Stimulated activated naive B cell treated with anti-CD40 and anti-IgM and Interleukin-4, amounts not matched to agents 10 μg/mL and 1 μg/mL and 100 μg/mL, for 72 hours (primary cell): ENCODE results near the gene SDR42E1.
"Not testable (repeated sequence)": the region's sequence is repeated elsewhere in the genome, so short reads cannot be mapped to it uniquely, and the experiment has no call there.

Experiments used
- ATAC-seq, 2 donors: fragments of 150-1000 bp; cut with Tn5 transposase; replicated peaks; 2 replicates each; pipeline ENCODE4 v1.10.0; 2021; ENCODE audit warnings: moderate library complexity in 1 of 2
- DNase-seq: peaks from one replicate; pipeline ENCODE4 v3.0.0; 2021
- H3K27ac Mint-ChIP-seq: one replicate; pipeline ENCODE4 v1.8.0; 2022; ENCODE audit warnings: mild to moderate bottlenecking, mixed read lengths
- H3K27me3 Mint-ChIP-seq, 2 donors: one replicate each; pipeline ENCODE4 v1.8.0; 2022; ENCODE audit warnings: mixed read lengths in 2 of 2
- H3K36me3 Mint-ChIP-seq, 2 donors: one replicate each; pipeline ENCODE4 v1.8.0; 2022; ENCODE audit warnings: mixed read lengths in 2 of 2, mild to moderate bottlenecking in 1 of 2
- H3K4me1 Mint-ChIP-seq, 2 donors: one replicate each; pipeline ENCODE4 v1.8.0; 2022; ENCODE audit warnings: mixed read lengths in 2 of 2, mild to moderate bottlenecking in 1 of 2
- H3K4me3 Mint-ChIP-seq, 2 donors: one replicate each; pipeline ENCODE4 v1.8.0; 2022; ENCODE audit warnings: mild to moderate bottlenecking in 2 of 2, mixed read lengths in 2 of 2, moderate library complexity in 1 of 2
- H3K9me3 Mint-ChIP-seq, 2 donors: one replicate each; pipeline ENCODE4 v1.8.0; 2022; ENCODE audit warnings: mixed read lengths in 2 of 2, mild to moderate bottlenecking in 1 of 2

The SDR42E1 gene

GRCh38 chr16:82005027-82005830 lies 6.0 kb downstream of the SDR42E1 start:
- Mint-ChIP-seq H3K27ac (no peak overlapping the region), H3K36me3 (peaks cover 51 to 55% of the 10 kb centered on the region in 2 donors), H3K4me3 (no peak overlapping the region), H3K27me3 (no peaks in the 10 kb centered on the region), H3K9me3 (peaks cover 7 to 10% of the 10 kb centered on the region in 2 donors), H3K4me1 (peaks cover 0 to 2% of the 10 kb centered on the region in 2 donors)
- no peak for DNase-seq
- no peak for ATAC-seq

GRCh38 chr16:82004601-82005000 lies 6.7 kb downstream of the SDR42E1 start:
- DNase-seq (no peak), ATAC-seq (no peak)
- Mint-ChIP-seq H3K27me3 (no peaks in the 10 kb centered on the region), H3K4me3 (no peak overlapping the region), H3K4me1 (peaks cover 0 to 2% of the 10 kb centered on the region in 2 donors), H3K36me3 (peaks cover 50 to 59% of the 10 kb centered on the region in 2 donors), H3K9me3 (peaks cover 7 to 9% of the 10 kb centered on the region in 2 donors), H3K27ac (no peak overlapping the region)

GRCh38 chr16:82002831-82003230 lies 8.4 kb downstream of the SDR42E1 start:
- Mint-ChIP-seq H3K36me3 (peaks cover 41 to 55% of the 10 kb centered on the region in 2 donors), H3K27ac (no peak overlapping the region), H3K9me3 (peaks cover under 1% of the 10 kb centered on the region in 2 donors), H3K27me3 (no peaks in the 10 kb centered on the region), H3K4me3 (no peak overlapping the region), H3K4me1 (peaks cover 0 to 2% of the 10 kb centered on the region in 2 donors)
- DNase-seq (no peak), ATAC-seq (no peak)

- H3K4me1 Mint-ChIP-seq, result peaks cover 0 to 2% of the 10 kb centered on the region in 2 donors
- H3K27ac Mint-ChIP-seq, result no peak overlapping the region
- H3K9me3 Mint-ChIP-seq, result no peaks in the 10 kb centered on the region
- H3K27me3 Mint-ChIP-seq, result no peaks in the 10 kb centered on the region
- no peak overlapping the region for H3K4me3 Mint-ChIP-seq
- DNase-seq (no peak), ATAC-seq (no peak)
- peaks cover 29 to 43% of the 10 kb centered on the region in 2 donors for H3K36me3 Mint-ChIP-seq
Measured at GRCh38 chr16:81997738-81998137, 13.5 kb downstream of the SDR42E1 start.

GRCh38 chr16:81996664-81997509 lies 14.4 kb downstream of the SDR42E1 start:
- DNase-seq, result no peak
- peaks cover 24 to 38% of the 10 kb centered on the region in 2 donors for H3K36me3 Mint-ChIP-seq
- ATAC-seq, result no peak
- no peaks in the 10 kb centered on the region for H3K27me3 Mint-ChIP-seq
- peaks cover 0 to 2% of the 10 kb centered on the region in 2 donors for H3K4me1 Mint-ChIP-seq
- no peak overlapping the region for H3K4me3 Mint-ChIP-seq
- no peaks in the 10 kb centered on the region for H3K9me3 Mint-ChIP-seq
- no peak overlapping the region for H3K27ac Mint-ChIP-seq

- H3K4me1 Mint-ChIP-seq, result no peaks in the 10 kb centered on the region
- H3K27ac Mint-ChIP-seq, result no peak overlapping the region
- H3K36me3 Mint-ChIP-seq, result peaks cover 16 to 33% of the 10 kb centered on the region in 2 donors
- ATAC-seq (no peak), DNase-seq (no peak)
- H3K27me3 Mint-ChIP-seq, result no peaks in the 10 kb centered on the region
- no peak overlapping the region for H3K4me3 Mint-ChIP-seq
- no peaks in the 10 kb centered on the region for H3K9me3 Mint-ChIP-seq
Measured at GRCh38 chr16:81995651-81996050, 15.6 kb downstream of the SDR42E1 start.

GRCh38 chr16:81994485-81994884 lies 16.8 kb downstream of the SDR42E1 start:
- H3K27me3 Mint-ChIP-seq, result no peaks in the 10 kb centered on the region
- peak in 1 of 2 donors; percentile 53 for ATAC-seq

GRCh38 chr16:81992859-81993258 lies 18.4 kb downstream of the SDR42E1 start:
- Mint-ChIP-seq H3K4me1 (no peaks in the 10 kb centered on the region), H3K4me3 (no peak overlapping the region), H3K36me3 (peaks cover 6 to 14% of the 10 kb centered on the region in 2 donors), H3K27me3 (no peaks in the 10 kb centered on the region), H3K27ac (no peak overlapping the region), H3K9me3 (no peaks in the 10 kb centered on the region)
- ATAC-seq (no peak), DNase-seq (no peak)

More at GRCh38 chr16:81994485-81994884, 16.8 kb downstream of the SDR42E1 start:
- peaks cover 13 to 27% of the 10 kb centered on the region in 2 donors for H3K36me3 Mint-ChIP-seq
- H3K9me3 Mint-ChIP-seq, result no peaks in the 10 kb centered on the region
- no peaks in the 10 kb centered on the region for H3K4me1 Mint-ChIP-seq
- no peak overlapping the region for H3K4me3 Mint-ChIP-seq
- H3K27ac Mint-ChIP-seq, result no peak overlapping the region
- no peak for DNase-seq

- H3K27me3 Mint-ChIP-seq, result peaks cover 5 to 14% of the 10 kb centered on the region in 2 donors
- H3K36me3 Mint-ChIP-seq, result no peaks in the 10 kb centered on the region
- DNase-seq (no peak), ATAC-seq (no peak)
- no peak overlapping the region for H3K27ac Mint-ChIP-seq
- no peaks in the 10 kb centered on the region for H3K9me3 Mint-ChIP-seq
- no peak overlapping the region for H3K4me3 Mint-ChIP-seq
- no peaks in the 10 kb centered on the region for H3K4me1 Mint-ChIP-seq
Measured at GRCh38 chr16:81987706-81988105, 23.6 kb downstream of the SDR42E1 start.

- ATAC-seq (no peak), DNase-seq (no peak)
- H3K9me3 Mint-ChIP-seq, result no peaks in the 10 kb centered on the region
- no peaks in the 10 kb centered on the region for H3K36me3 Mint-ChIP-seq
- H3K27me3 Mint-ChIP-seq, result peaks cover 8 to 14% of the 10 kb centered on the region in 2 donors
- no peak overlapping the region for H3K27ac Mint-ChIP-seq
- no peak overlapping the region for H3K4me3 Mint-ChIP-seq
- H3K4me1 Mint-ChIP-seq, result no peaks in the 10 kb centered on the region
Measured at GRCh38 chr16:81987121-81987520, 24.1 kb downstream of the SDR42E1 start.

- H3K4me3 Mint-ChIP-seq, DNase-seq, H3K4me1 Mint-ChIP-seq, H3K27ac Mint-ChIP-seq, ATAC-seq: not testable (repeated sequence)
- peaks cover 5 to 17% of the 10 kb centered on the region in 2 donors for H3K27me3 Mint-ChIP-seq
- H3K36me3 Mint-ChIP-seq, result peaks cover 7 to 13% of the 10 kb centered on the region in 2 donors
- H3K9me3 Mint-ChIP-seq, result peaks cover 11 to 23% of the 10 kb centered on the region in 2 donors
Measured at GRCh38 chr16:81977335-81977942, 33.8 kb downstream of the SDR42E1 start.

GRCh38 chr16:81975637-81976036 lies 35.6 kb downstream of the SDR42E1 start:
- Mint-ChIP-seq H3K27ac (no peak overlapping the region), H3K4me1 (no peaks in the 10 kb centered on the region), H3K9me3 (peaks cover 19 to 38% of the 10 kb centered on the region in 2 donors), H3K4me3 (no peak overlapping the region), H3K27me3 (peaks cover 5 to 17% of the 10 kb centered on the region in 2 donors), H3K36me3 (peaks cover 11 to 23% of the 10 kb centered on the region in 2 donors)
- ATAC-seq, result no peak
- DNase-seq, result no peak

- no peak overlapping the region for H3K27ac Mint-ChIP-seq
- H3K36me3 Mint-ChIP-seq, result peaks cover 11 to 24% of the 10 kb centered on the region in 2 donors
- peaks cover 5 to 17% of the 10 kb centered on the region in 2 donors for H3K27me3 Mint-ChIP-seq
- ATAC-seq (no peak), DNase-seq (no peak)
- H3K4me3 Mint-ChIP-seq, result no peak overlapping the region
- H3K9me3 Mint-ChIP-seq, result peaks cover 24 to 46% of the 10 kb centered on the region in 2 donors
- no peaks in the 10 kb centered on the region for H3K4me1 Mint-ChIP-seq
Measured at GRCh38 chr16:81973737-81974136, 37.5 kb downstream of the SDR42E1 start.

GRCh38 chr16:81971853-81972252 lies 39.4 kb downstream of the SDR42E1 start:
- no peak for DNase-seq
- Mint-ChIP-seq H3K4me3 (no peak overlapping the region), H3K9me3 (peaks cover 20 to 50% of the 10 kb centered on the region in 2 donors), H3K36me3 (peaks cover 9 to 21% of the 10 kb centered on the region in 2 donors), H3K27me3 (peaks cover 5 to 17% of the 10 kb centered on the region in 2 donors), H3K27ac (no peak overlapping the region), H3K4me1 (peaks cover 3 to 7% of the 10 kb centered on the region in 2 donors)
- ATAC-seq, result no peak
